ENCODE results near the gene SH3RF3.

The SH3RF3 gene

GRCh38 chr2:109409321-109410038 lies 280.5 kb downstream of the SH3RF3 start:
- no peak for DNase-seq (ENCODE audit: low read depth in 2 of 2)

GRCh38 chr2:109410039-109410815 lies 281.2 kb downstream of the SH3RF3 start:
- DNase-seq (ENCODE audit: low read depth in 2 of 2): no peak

GRCh38 chr2:109411640-109412325 lies 282.8 kb downstream of the SH3RF3 start:
- DNase-seq (ENCODE audit: low read depth in 2 of 2): no peak

GRCh38 chr2:109415581-109416013 lies 286.6 kb downstream of the SH3RF3 start:
- no peak for DNase-seq (ENCODE audit: low read depth in 2 of 2)

- DNase-seq (ENCODE audit: low read depth in 2 of 2): no peak
Observed at GRCh38 chr2:109417701-109418335, 288.8 kb downstream of the SH3RF3 start.

GRCh38 chr2:109418716-109419115 lies 289.7 kb downstream of the SH3RF3 start:
- no peak for DNase-seq (ENCODE audit: low read depth in 2 of 2)

GRCh38 chr2:109419171-109419756 lies 290.3 kb downstream of the SH3RF3 start:
- no peak for DNase-seq (ENCODE audit: low read depth in 2 of 2)

- DNase-seq (ENCODE audit: low read depth in 2 of 2): no peak
Observed at GRCh38 chr2:109419960-109420370, 291.0 kb downstream of the SH3RF3 start.

GRCh38 chr2:109421101-109421500 lies 292.1 kb downstream of the SH3RF3 start:
- DNase-seq (ENCODE audit: low read depth in 2 of 2): no peak

- DNase-seq (ENCODE audit: low read depth in 2 of 2): no peak
Observed at GRCh38 chr2:109421642-109422041, 292.6 kb downstream of the SH3RF3 start.

GRCh38 chr2:109422071-109422757 lies 293.2 kb downstream of the SH3RF3 start:
- DNase-seq (ENCODE audit: low read depth in 2 of 2): no peak

- no peak for DNase-seq (ENCODE audit: low read depth in 2 of 2)
Observed at GRCh38 chr2:109422758-109423500, 293.9 kb downstream of the SH3RF3 start.

GRCh38 chr2:109423556-109424359 lies 294.8 kb downstream of the SH3RF3 start:
- no peak for DNase-seq (ENCODE audit: low read depth in 2 of 2)

GRCh38 chr2:109425411-109425810 lies 296.4 kb downstream of the SH3RF3 start:
- no peak for DNase-seq (ENCODE audit: low read depth in 2 of 2)

GRCh38 chr2:109427661-109428091 lies 298.7 kb downstream of the SH3RF3 start:
- no peak for DNase-seq (ENCODE audit: low read depth in 2 of 2)

GRCh38 chr2:109428281-109428680 lies 299.3 kb downstream of the SH3RF3 start:
- DNase-seq (ENCODE audit: low read depth in 2 of 2): no peak

GRCh38 chr2:109428841-109429566 lies 300.0 kb downstream of the SH3RF3 start:
- no peak for DNase-seq (ENCODE audit: low read depth in 2 of 2)

GRCh38 chr2:109429567-109430328 lies 300.7 kb downstream of the SH3RF3 start:
- DNase-seq (ENCODE audit: low read depth in 2 of 2): no peak

All from stimulated activated CD4-positive, alpha-beta T cell treated with anti-CD3 and anti-CD28 coated beads, Interleukin-1b, Interleukin-23, amount 100 ng/mL, for 1 hour (primary cell).